Skeletal muscle satellite cell (primary cell): ENCODE results near the gene CFAP74.
A peak's percentile ranks its signal among the peaks of the same experiment; 100 is the strongest.

Experiments used
- H3K27me3 ChIP-seq: 2 replicates; pipeline ENCODE4 v1.7.0; 2013; ENCODE audit warnings: low read length; ENCODE audit not compliant: control insufficient read depth, insufficient read depth
- H3K36me3 ChIP-seq: 2 replicates; pipeline ENCODE4 v1.7.0; 2013; ENCODE audit warnings: mild to moderate bottlenecking, control low read depth, low read length; ENCODE audit not compliant: insufficient read depth
- H3K4me1 ChIP-seq: 2 replicates; pipeline ENCODE4 v1.7.0; 2013; ENCODE audit warnings: low read length; ENCODE audit not compliant: control insufficient read depth, insufficient read depth
- H3K4me2 ChIP-seq: 2 replicates; pipeline ENCODE4 v1.7.0; 2013; ENCODE audit warnings: mild to moderate bottlenecking, low read length
- H3K4me3 ChIP-seq: 2 replicates; pipeline ENCODE4 v1.7.0; 2013; ENCODE audit warnings: low read length
- H3K9ac ChIP-seq: 2 replicates; pipeline ENCODE4 v1.7.0; 2013; ENCODE audit warnings: mild to moderate bottlenecking, low read depth, low read length, moderate library complexity
- H3K9me3 ChIP-seq: replicated peaks from 2 replicates; pipeline ENCODE4 v1.7.0; 2013; ENCODE audit warnings: mild to moderate bottlenecking, control low read depth, low read length

CFAP74 gene

GRCh38 chr1:1917995-1918900 lies 85.3 kb downstream of the CFAP74 start:
- Histone ChIP-seq H3K4me3 (peak overlapping the region; percentile 75), H3K9me3 (no peaks in the 10 kb centered on the region), H3K36me3 (no peaks in the 10 kb centered on the region), H3K27me3 (peaks cover 15% of the 10 kb centered on the region), H3K9ac (no peak overlapping the region), H3K4me2 (peak overlapping the region; percentile 95), H3K4me1 (peaks cover 15% of the 10 kb centered on the region)

DNA sequence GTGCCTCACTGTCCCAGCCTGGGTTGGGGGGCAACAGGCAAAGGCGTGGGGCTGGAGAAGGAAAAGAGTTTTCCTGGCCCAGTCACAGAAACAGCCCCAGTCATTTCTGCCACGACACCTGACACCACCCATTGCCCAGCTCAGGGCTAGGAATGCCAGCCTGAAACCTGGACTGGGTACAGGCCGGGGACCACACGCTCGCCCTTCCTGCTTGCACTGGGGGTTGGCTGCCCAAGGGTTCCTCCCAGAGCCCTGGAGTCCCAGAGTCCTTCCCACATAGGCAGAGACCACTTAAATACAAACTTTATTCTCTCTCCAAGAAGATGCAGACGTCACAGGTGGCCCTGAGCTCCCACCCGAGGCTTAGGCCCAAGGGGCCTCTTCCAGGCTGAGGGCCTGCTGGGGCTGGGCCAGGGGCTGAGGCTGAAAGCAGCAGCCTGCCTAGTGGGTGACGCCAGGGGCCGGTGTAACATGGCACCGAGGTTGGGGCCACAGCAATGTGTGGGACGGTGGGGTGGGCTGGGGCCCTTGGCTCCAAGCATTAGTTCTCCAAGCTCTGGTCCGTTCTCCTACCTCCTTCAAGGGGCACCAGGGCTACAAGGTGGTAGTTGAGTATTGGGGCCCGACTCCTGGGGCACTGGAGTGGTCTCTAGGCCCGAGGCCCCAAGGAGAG lies 86.1 kb downstream of the CFAP74 start:
- no peaks in the 10 kb centered on the region for H3K36me3 ChIP-seq
- no peak overlapping the region for H3K4me3 ChIP-seq
- peaks cover 15% of the 10 kb centered on the region for H3K27me3 ChIP-seq
- H3K4me1 ChIP-seq, result peaks cover 15% of the 10 kb centered on the region
- no peaks in the 10 kb centered on the region for H3K9me3 ChIP-seq
- no peak overlapping the region for H3K4me2 ChIP-seq
- no peak overlapping the region for H3K9ac ChIP-seq

DNA sequence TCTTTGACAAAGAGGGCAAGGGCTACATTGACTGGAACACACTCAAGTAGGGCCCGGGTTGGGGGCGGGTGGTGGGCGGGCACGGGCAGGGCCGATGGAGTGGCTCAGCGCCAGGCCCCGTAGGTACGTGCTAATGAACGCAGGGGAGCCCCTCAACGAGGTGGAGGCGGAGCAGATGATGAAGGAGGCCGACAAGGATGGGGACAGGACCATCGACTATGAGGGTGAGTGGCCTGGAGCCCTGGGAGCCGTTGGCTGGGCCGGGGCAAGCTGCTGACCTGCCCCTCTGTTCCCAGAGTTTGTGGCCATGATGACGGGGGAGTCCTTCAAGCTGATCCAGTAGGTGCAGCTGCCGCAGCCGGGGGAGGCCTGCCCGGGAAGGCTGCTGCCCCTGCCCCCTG lies 86.7 kb downstream of the CFAP74 start:
- no peak overlapping the region for H3K4me2 ChIP-seq
- H3K4me1 ChIP-seq, result peaks cover 15% of the 10 kb centered on the region
- H3K36me3 ChIP-seq, result no peaks in the 10 kb centered on the region
- no peak overlapping the region for H3K9ac ChIP-seq
- peaks cover 15% of the 10 kb centered on the region for H3K27me3 ChIP-seq
- H3K9me3 ChIP-seq, result no peaks in the 10 kb centered on the region
- H3K4me3 ChIP-seq, result no peak overlapping the region

DNA sequence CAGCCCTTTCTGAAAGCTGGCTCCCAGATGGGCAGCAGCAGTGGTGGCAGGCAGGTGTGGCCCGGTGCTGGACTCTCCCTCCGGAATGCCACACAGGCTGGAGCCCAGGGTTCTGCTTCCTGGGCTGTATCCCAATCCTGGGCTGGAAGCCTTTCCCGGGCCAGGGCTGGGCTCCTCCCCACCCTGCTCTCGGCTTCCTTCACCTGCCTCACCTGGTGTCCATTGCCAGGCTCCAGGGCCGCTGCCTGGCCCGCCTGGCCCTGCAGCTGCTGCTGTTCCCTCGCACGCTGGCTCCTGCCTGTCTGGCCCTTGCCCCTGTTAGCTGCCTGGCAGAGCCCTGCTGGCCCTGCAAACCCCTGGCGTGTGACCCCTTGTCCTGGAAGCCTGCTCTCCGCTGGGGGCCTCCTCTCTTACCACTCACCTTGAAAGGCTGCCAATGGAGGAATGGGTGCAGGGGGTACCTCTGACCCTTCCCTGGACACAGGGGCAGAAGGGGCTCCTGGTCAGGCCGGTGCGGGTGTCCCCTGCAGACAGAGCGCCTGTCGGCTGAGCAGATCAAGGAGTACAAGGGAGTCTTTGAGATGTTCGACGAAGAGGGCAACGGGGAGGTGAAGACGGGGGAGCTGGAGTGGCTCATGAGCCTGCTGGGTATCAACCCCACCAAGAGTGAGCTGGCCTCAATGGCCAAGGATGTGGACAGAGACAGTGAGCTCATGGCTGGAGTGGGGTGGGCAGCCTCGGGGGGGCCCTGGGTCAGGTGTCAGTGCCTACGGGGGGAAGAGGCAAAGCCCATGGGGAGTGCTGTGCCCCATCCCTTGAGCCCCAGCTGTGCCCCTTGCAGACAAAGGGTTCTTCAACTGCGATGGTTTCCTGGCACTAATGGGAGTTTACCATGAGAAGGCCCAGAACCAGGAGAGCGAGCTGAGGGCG lies 87.4 kb downstream of the CFAP74 start:
- Histone ChIP-seq H3K9ac (no peak overlapping the region), H3K36me3 (no peaks in the 10 kb centered on the region), H3K4me1 (peaks cover 15% of the 10 kb centered on the region), H3K27me3 (peaks cover 15% of the 10 kb centered on the region), H3K4me3 (no peak overlapping the region), H3K9me3 (no peaks in the 10 kb centered on the region), H3K4me2 (no peak overlapping the region)

GRCh38 chr1:1914971-1915692 lies 88.5 kb downstream of the CFAP74 start, which contains the start of gene CALML6:
TSS of gene CALML6 (plus strand) at chr1:1915260. CDS start at chr1:1915281, 21 bp downstream.
- Histone ChIP-seq H3K4me1 (peaks cover 16% of the 10 kb centered on the region), H3K27me3 (peaks cover 15% of the 10 kb centered on the region), H3K4me2 (no peak within 1 kb of the TSS), H3K4me3 (no peak within 1 kb of the TSS), H3K36me3 (no peaks in the 10 kb centered on the region), H3K9me3 (no peaks in the 10 kb centered on the region), H3K9ac (no peak within 1 kb of the TSS)

DNA sequence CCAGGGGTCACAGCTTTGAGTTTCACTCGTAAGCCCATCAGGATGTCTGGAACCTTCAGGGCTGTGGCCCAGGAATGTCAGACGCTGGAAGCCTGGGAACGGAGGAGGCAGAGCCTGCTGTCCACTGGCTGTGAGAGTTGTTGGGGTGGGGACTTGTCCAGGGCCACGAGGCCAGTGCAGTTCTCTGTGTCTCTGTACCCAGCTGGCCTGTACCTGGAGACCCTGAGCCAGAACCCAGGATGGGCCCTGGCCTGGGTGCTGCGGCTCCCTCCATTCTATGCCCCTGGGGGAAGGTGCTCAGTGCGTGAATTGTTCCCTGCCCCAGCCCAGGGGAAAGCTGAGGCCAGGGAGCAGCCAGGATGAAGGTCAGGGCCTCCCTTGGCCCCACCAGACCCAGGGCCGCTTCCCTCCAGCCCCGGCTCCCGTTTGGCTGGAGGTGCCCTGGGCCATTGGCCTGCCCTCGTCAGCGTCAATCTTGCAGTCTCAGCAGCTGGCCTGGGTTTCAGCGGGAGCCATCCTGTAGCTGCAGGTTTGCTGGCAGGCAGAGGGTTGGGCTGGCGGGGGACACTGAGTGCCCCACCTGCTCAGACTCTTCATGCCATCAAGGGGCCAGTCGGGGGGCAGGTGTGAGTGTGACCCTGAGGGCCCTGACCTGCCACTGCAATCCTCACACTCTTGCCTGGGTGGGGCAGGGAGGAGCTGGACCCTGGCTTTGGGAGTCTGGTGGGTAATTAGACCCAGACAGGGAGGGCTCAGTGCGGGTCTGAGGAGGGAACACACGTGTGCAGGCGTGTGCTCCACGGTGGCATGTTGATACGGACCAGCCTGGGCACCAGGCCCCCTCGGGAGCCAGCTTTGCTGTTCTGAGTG lies 89.2 kb downstream of the CFAP74 start:
- Histone ChIP-seq H3K9ac (no peak overlapping the region), H3K4me1 (peaks cover 17% of the 10 kb centered on the region), H3K27me3 (peaks cover 15% of the 10 kb centered on the region), H3K4me3 (no peak overlapping the region), H3K9me3 (no peaks in the 10 kb centered on the region), H3K36me3 (no peaks in the 10 kb centered on the region), H3K4me2 (no peak overlapping the region)

DNA sequence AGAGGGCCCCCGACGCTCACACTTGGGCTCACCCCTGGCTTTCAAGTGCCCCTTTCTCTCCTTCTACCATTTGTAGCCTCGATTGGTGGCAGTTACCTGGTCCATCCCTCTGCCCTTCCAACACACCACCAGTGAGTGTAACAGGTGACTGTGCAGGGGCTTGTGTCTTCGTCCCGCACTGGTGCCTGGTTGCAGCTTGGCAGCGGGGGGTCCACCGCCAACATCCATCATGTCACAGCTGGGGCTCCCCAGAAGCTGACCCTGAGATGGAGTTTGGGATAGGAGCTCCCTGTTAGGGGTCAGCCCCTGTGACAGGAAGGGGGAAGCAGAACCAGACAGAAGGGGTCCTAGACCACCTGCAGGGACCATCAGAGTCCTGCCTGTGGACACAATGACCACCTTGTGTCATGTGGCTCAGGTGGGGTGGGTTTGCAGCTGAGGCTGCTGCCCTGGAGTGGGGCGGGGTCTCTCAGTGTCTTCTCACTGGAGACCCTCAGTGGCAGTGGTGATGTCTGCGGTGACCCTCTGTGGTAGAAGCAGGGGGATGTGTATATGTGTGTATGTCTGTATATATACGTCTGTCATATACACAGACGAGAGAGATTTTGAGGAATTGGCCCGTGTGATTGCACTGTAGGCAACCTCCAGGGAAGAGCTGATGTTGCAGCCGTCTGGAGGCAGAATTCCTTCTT lies 92.1 kb downstream of the CFAP74 start:
- Histone ChIP-seq H3K27me3 (peaks cover 3% of the 10 kb centered on the region), H3K4me1 (peaks cover 14% of the 10 kb centered on the region), H3K9ac (no peak overlapping the region), H3K4me2 (no peak overlapping the region), H3K4me3 (no peak overlapping the region), H3K36me3 (no peaks in the 10 kb centered on the region), H3K9me3 (no peaks in the 10 kb centered on the region)

- Histone ChIP-seq H3K4me2 (no peak overlapping the region), H3K4me3 (no peak overlapping the region), H3K27me3 (peaks cover 3% of the 10 kb centered on the region), H3K36me3 (no peaks in the 10 kb centered on the region), H3K9me3 (no peaks in the 10 kb centered on the region), H3K4me1 (peaks cover 14% of the 10 kb centered on the region), H3K9ac (no peak overlapping the region)
Observed at GRCh38 chr1:1910651-1911331, 92.8 kb downstream of the CFAP74 start.

DNA sequence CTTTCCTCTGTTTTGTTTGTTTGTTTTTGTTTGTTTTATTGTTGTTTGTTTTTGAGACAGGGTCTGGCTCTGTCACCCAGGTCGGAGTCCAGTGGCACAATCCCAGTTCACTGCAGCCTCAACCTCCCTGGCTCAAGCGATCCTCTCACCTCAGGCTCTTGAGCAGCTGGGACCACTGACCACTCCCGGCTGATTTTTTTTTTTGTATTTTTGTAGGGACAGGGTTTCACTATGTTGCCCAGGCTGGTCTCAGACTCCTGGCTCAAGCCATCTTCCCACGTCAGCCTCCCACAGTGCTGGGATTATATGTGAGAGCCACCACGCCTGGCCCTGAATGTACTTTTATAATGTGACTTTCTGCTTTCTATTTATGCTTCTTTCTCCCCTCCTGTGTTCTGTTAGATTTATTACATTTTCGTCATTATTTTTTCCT lies 93.5 kb downstream of the CFAP74 start:
- Histone ChIP-seq H3K9ac (peak overlapping the region; percentile 82), H3K4me3 (peak overlapping the region; percentile 74)

More for the DNA sequence above, 93.5 kb downstream of the CFAP74 start:
- Histone ChIP-seq H3K9me3 (no peaks in the 10 kb centered on the region), H3K4me2 (peak overlapping the region; percentile 97), H3K27me3 (peaks cover 3% of the 10 kb centered on the region), H3K36me3 (no peaks in the 10 kb centered on the region), H3K4me1 (peaks cover 14% of the 10 kb centered on the region)
